Stimulated activated CD8-positive, alpha-beta memory T cell treated with anti-CD3 and anti-CD28 coated beads, Interleukin-4, amount 100 ng/mL, for 48 hours (primary cell): ENCODE data around the gene KLHDC10.
"Not testable (repeated sequence)": the region's sequence is repeated elsewhere in the genome, so short reads cannot be mapped to it uniquely, and the experiment has no call there.

ENCODE experiments used
- DNase-seq: peaks from one replicate; pipeline ENCODE4 v3.0.0-alpha.2; 2020

KLHDC10 gene

GRCh38 chr7:130141884-130142653 lies 71.7 kb downstream of the KLHDC10 start:
- no peak for DNase-seq

- DNase-seq = no peak
These were observed 72.5 kb downstream of the KLHDC10 start for GRCh38 chr7:130142654-130143333.

GRCh38 chr7:130143334-130143732 lies 73.0 kb downstream of the KLHDC10 start:
- DNase-seq = no peak

GRCh38 chr7:130143986-130144311 lies 73.6 kb downstream of the KLHDC10 start:
- no peak for DNase-seq

- DNase-seq = no peak
These were observed 74.2 kb downstream of the KLHDC10 start for GRCh38 chr7:130144312-130145171.

- no peak for DNase-seq
These were observed 75.2 kb downstream of the KLHDC10 start for GRCh38 chr7:130145424-130146100.

GRCh38 chr7:130146142-130146541 lies 75.8 kb downstream of the KLHDC10 start:
- not testable (repeated sequence) for DNase-seq

GRCh38 chr7:130146693-130147405 lies 76.5 kb downstream of the KLHDC10 start:
- no peak for DNase-seq

GRCh38 chr7:130147710-130148325 lies 77.5 kb downstream of the KLHDC10 start:
- DNase-seq = no peak

GRCh38 chr7:130148561-130148960 lies 78.2 kb downstream of the KLHDC10 start:
- DNase-seq = no peak

GRCh38 chr7:130149281-130150139 lies 79.2 kb downstream of the KLHDC10 start:
- DNase-seq = no peak

- no peak for DNase-seq
These were observed 80.3 kb downstream of the KLHDC10 start for GRCh38 chr7:130150587-130150986.

- DNase-seq = peak; percentile 69
These were observed 81.5 kb downstream of the KLHDC10 start for GRCh38 chr7:130151591-130152492.

GRCh38 chr7:130152493-130153210 lies 82.3 kb downstream of the KLHDC10 start:
- DNase-seq = peak; percentile 40

- no peak for DNase-seq
These were observed 83.0 kb downstream of the KLHDC10 start for GRCh38 chr7:130153211-130153908.

- DNase-seq = no peak
These were observed 83.8 kb downstream of the KLHDC10 start for GRCh38 chr7:130154131-130154500.

GRCh38 chr7:130154501-130155317 lies 84.4 kb downstream of the KLHDC10 start:
- no peak for DNase-seq

GRCh38 chr7:130156140-130156539 lies 85.8 kb downstream of the KLHDC10 start:
- no peak for DNase-seq
